Subcutaneous adipose tissue (tissue), 4 donors: ENCODE results near the gene FBXL4. TPM values are rescaled to one million over a fixed set of nuclear protein-coding genes. Genes with fewer than 3 reads are reported as not detected.

Source experiments
- CTCF ChIP-seq: fragments of 450-650 bp; IDR thresholded peaks from one replicate; pipeline ENCODE4 v1.5.1; 2016; ENCODE audit warnings: low read depth, mild to moderate bottlenecking, control low read depth, antibody characterized with exemption, moderate library complexity
- total RNA-seq, 4 donors: library from RNA; depleted of rRNA; stranded (reverse); fragments of >200 nt; gene quantifications; one replicate each; pipeline ENCODE4 v1.1.0, GENCODE V29; 2016

Gene FBXL4
- total RNA-seq, 4 donors from 2014 or later, result 20.2 to 30.0 (median 24.3) TPM

- TF ChIP-seq CTCF, result no peak
Observed at GRCh38 chr6:98980819-98981218, 33.1 kb upstream of the FBXL4 start.

GRCh38 chr6:98977671-98978292 is 30.0 kb upstream of the FBXL4 start:
- no peak for TF ChIP-seq CTCF

- TF ChIP-seq CTCF, result no peak
Observed at GRCh38 chr6:98976674-98977385, 29.1 kb upstream of the FBXL4 start.

GRCh38 chr6:98975421-98975820 is 27.7 kb upstream of the FBXL4 start:
- TF ChIP-seq CTCF, result no peak

GRCh38 chr6:98974309-98974708 is 26.6 kb upstream of the FBXL4 start:
- no peak for TF ChIP-seq CTCF

GRCh38 chr6:98973571-98973970 is 25.8 kb upstream of the FBXL4 start:
- no peak for TF ChIP-seq CTCF

- TF ChIP-seq CTCF, result no peak
Observed at GRCh38 chr6:98971303-98971702, 23.6 kb upstream of the FBXL4 start.
